PC-3 (cell line): ENCODE measurements around the gene IVNS1ABP.
"Not testable (repeated sequence)": the region's sequence is repeated elsewhere in the genome, so short reads cannot be mapped to it uniquely, and the experiment has no call there.

Experiments used
- EZH2 ChIP-seq: fragments of 300-600 bp; sonication (generic); IDR thresholded peaks from one replicate; pipeline ENCODE4 v1.6.1; 2017; ENCODE audit warnings: antibody characterized with exemption, mild to moderate bottlenecking, low read length; ENCODE audit not compliant: unreplicated experiment
- EZH2phosphoT487 ChIP-seq: fragments of 300-600 bp; sonication (generic); IDR thresholded peaks from 2 replicates; pipeline ENCODE4 v1.6.1; 2018; ENCODE audit warnings: mild to moderate bottlenecking, antibody characterized with exemption, low read length, borderline replicate concordance
- TF ChIP-seq, protein P1 (sequence below): fragments of 300-600 bp; sonication (generic); conservative IDR thresholded peaks from 2 replicates; pipeline ENCODE4 v1.5.1; 2017; ENCODE audit warnings: antibody characterized with exemption, low read depth, mild to moderate bottlenecking, low read length

DNA sequence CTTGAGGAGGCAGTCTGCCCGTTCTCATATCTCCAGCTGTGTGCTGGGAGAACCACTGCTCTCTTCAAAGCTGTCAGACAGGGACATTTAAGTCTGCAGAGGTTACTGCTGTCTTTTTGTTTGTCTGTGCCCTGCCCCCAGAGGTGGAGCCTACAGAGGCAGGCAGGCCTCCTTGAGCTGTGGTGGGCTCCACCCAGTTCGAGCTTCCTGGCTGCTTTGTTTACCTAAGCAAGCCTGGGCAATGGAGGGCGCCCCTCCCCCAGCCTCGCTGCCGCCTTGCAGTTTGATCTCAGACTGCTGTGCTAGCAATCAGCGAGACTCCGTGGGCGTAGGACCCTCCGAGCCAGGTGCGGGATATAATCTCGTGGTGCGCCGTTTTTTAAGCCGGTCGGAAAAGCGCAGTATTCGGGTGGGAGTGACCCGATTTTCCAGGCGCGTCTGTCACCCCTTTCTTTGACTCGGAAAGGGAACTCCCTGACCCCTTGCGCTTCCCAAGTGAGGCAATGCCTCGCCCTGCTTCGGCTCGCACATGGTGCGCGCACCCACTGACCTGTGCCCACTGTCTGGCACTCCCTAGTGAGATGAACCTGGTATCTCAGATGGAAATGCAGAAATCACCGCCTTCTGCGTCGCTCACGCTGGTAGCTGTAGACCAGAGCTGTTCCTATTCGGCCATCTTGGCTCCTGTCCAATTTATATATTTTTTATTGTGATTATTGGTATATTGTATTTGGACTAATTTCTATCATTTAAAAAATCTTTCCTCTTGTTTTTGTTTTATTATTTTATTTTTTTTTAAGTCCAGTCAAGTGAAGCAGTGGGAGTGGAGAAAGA lies 59.7 kb downstream of the IVNS1ABP start:
- TF ChIP-seq, protein P1, sequence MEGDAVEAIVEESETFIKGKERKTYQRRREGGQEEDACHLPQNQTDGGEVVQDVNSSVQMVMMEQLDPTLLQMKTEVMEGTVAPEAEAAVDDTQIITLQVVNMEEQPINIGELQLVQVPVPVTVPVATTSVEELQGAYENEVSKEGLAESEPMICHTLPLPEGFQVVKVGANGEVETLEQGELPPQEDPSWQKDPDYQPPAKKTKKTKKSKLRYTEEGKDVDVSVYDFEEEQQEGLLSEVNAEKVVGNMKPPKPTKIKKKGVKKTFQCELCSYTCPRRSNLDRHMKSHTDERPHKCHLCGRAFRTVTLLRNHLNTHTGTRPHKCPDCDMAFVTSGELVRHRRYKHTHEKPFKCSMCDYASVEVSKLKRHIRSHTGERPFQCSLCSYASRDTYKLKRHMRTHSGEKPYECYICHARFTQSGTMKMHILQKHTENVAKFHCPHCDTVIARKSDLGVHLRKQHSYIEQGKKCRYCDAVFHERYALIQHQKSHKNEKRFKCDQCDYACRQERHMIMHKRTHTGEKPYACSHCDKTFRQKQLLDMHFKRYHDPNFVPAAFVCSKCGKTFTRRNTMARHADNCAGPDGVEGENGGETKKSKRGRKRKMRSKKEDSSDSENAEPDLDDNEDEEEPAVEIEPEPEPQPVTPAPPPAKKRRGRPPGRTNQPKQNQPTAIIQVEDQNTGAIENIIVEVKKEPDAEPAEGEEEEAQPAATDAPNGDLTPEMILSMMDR = not testable (repeated sequence)
- TF ChIP-seq EZH2, EZH2phosphoT487: not testable (repeated sequence)
